HepG2 (cell line): ENCODE results near the gene TMEM220. TPM values are rescaled to one million over a fixed set of nuclear protein-coding genes. Genes with fewer than 3 reads are reported as not detected.

ENCODE experiments used
- AHR ChIP-seq: IDR thresholded peaks from 2 replicates; pipeline ENCODE4 v1.6.1; 2018; ENCODE audit warnings: missing genetic modification reagents, missing compliant biosample characterization
- ARNTL ChIP-seq: sonication (generic); formaldehyde crosslinking; IDR thresholded peaks from 2 replicates; pipeline ENCODE4 v1.4.0; 2020; ENCODE audit warnings: mild to moderate bottlenecking, missing genetic modification reagents
- CBX1 ChIP-seq: IDR thresholded peaks from one replicate; pipeline ENCODE4 v1.6.1; 2016; ENCODE audit warnings: antibody characterized with exemption, low read depth
- ELF1 ChIP-seq: sonication (generic); formaldehyde crosslinking; IDR thresholded peaks from 2 replicates; pipeline ENCODE4 v1.4.0; 2020; ENCODE audit warnings: missing genetic modification reagents
- FLYWCH1 ChIP-seq: sonication (generic); formaldehyde crosslinking; IDR thresholded peaks from 2 replicates; pipeline ENCODE4 v1.8.1; 2023; ENCODE audit warnings: mild to moderate bottlenecking, missing genetic modification reagents
- HOXD1 ChIP-seq: sonication (generic); formaldehyde crosslinking; IDR thresholded peaks from 2 replicates; pipeline ENCODE4 v1.5.0; 2020; ENCODE audit warnings: missing genetic modification reagents
- MTF1 ChIP-seq: sonication (generic); formaldehyde crosslinking; IDR thresholded peaks from 2 replicates; pipeline ENCODE4 v1.5.0; 2020; ENCODE audit warnings: missing genetic modification reagents
- NFE2 ChIP-seq: sonication (generic); formaldehyde crosslinking; IDR thresholded peaks from 2 replicates; pipeline ENCODE4 v1.4.0; 2020; ENCODE audit warnings: missing genetic modification reagents
- PHF5A ChIP-seq: IDR thresholded peaks from one replicate; pipeline ENCODE4 v1.6.1; 2018; ENCODE audit warnings: low read depth, missing genetic modification reagents; ENCODE audit not compliant: unreplicated experiment
- RNF2 ChIP-seq: fragments of 450-650 bp; conservative IDR thresholded peaks from 2 replicates; pipeline ENCODE4 v1.6.1; 2016; ENCODE audit warnings: low read depth
- SMARCC2 ChIP-seq: fragments of 450-650 bp; IDR thresholded peaks from 2 replicates; pipeline ENCODE4 v1.6.1; 2017; ENCODE audit warnings: antibody characterized with exemption, mild to moderate bottlenecking
- SP1 ChIP-seq, 2 experiments: fragments of 450-650 bp in 1 of 2; sonication (generic) in 1 of 2; formaldehyde crosslinking in 1 of 2; IDR thresholded peaks; 2 replicates each; pipeline versions ENCODE4 v1.4.0 to v1.6.1; 2016 to 2020; ENCODE audit warnings: missing genetic modification reagents in 1 of 2
- SRSF1 ChIP-seq: fragments of 200-400 bp; formaldehyde crosslinking; optimal IDR thresholded peaks from 2 replicates; pipeline ENCODE3; 2017; ENCODE audit warnings: mild to moderate bottlenecking, low read depth, low read length, moderate library complexity
- TCF7 ChIP-seq: sonication (generic); IDR thresholded peaks from 2 replicates; pipeline ENCODE4 v1.6.1; 2016; ENCODE audit warnings: antibody characterized with exemption, low read depth
- ZC3H4 ChIP-seq: sonication (generic); formaldehyde crosslinking; IDR thresholded peaks from 2 replicates; pipeline ENCODE4 v1.4.0; 2020; ENCODE audit warnings: missing genetic modification reagents, borderline replicate concordance
- ZNF232 ChIP-seq: sonication (generic); formaldehyde crosslinking; IDR thresholded peaks from 2 replicates; pipeline ENCODE4 v1.4.0; 2020; ENCODE audit warnings: missing genetic modification reagents, borderline replicate concordance
- ZNF274 ChIP-seq: sonication (generic); formaldehyde crosslinking; IDR thresholded peaks from 2 replicates; pipeline ENCODE4 v1.5.1; 2020; ENCODE audit warnings: mild to moderate bottlenecking, missing genetic modification reagents
- ZNF382 ChIP-seq: sonication (generic); formaldehyde crosslinking; IDR thresholded peaks from 2 replicates; pipeline ENCODE4 v1.5.0; 2020; ENCODE audit warnings: missing genetic modification reagents, mild to moderate bottlenecking, borderline replicate concordance
- ZNF468 ChIP-seq: sonication (generic); formaldehyde crosslinking; IDR thresholded peaks from 2 replicates; pipeline ENCODE4 v1.8.0; 2022; ENCODE audit warnings: mild to moderate bottlenecking, moderate library complexity, missing genetic modification reagents
- ZNF619 ChIP-seq: sonication (generic); formaldehyde crosslinking; IDR thresholded peaks from 2 replicates; pipeline ENCODE4 v1.4.0; 2020; ENCODE audit warnings: mild to moderate bottlenecking, missing genetic modification reagents
- ZNF746 ChIP-seq: sonication (generic); formaldehyde crosslinking; IDR thresholded peaks from 2 replicates; pipeline ENCODE4 v1.8.0; 2022; ENCODE audit warnings: mild to moderate bottlenecking, missing genetic modification reagents
- ZNF841 ChIP-seq: sonication (generic); formaldehyde crosslinking; IDR thresholded peaks from 2 replicates; pipeline ENCODE4 v1.8.1; 2023; ENCODE audit warnings: missing genetic modification reagents, borderline replicate concordance
- ZSCAN30 ChIP-seq: sonication (generic); formaldehyde crosslinking; IDR thresholded peaks from 2 replicates; pipeline ENCODE4 v1.5.0; 2020; ENCODE audit warnings: mild to moderate bottlenecking, missing genetic modification reagents
- polyA plus RNA-seq, 8 experiments: library from polyadenylated mRNA; depleted of rRNA in 3 of 8; stranded (reverse) in 7 of 8; unstranded in 1 of 8; fragments of >200 nt; fragmentation: Illumina TruSeq in 4 of 8; extraction: Trizol in 4 of 8; gene quantifications; 2 replicates each; pipeline versions ENCODE4 v1.2.1 to v1.2.3, GENCODE V29; 2011 to 2016; ENCODE audit warnings: low read depth in 4 of 8, missing spikeins in 1 of 8, mixed read lengths in 1 of 8; ENCODE audit not compliant: insufficient read depth in 1 of 8
- total RNA-seq, 5 experiments: library from RNA; depleted of rRNA; stranded (reverse); fragments of >200 nt; fragmentation: Illumina TruSeq; extraction: Trizol; gene quantifications; 2 replicates each; pipeline ENCODE4 v1.2.3, GENCODE V29; 2016; ENCODE audit warnings: low read depth in 1 of 5
- TF ChIP-seq, protein P1 (sequence below): IDR thresholded peaks from 2 replicates; pipeline ENCODE4 v1.6.1; 2016; ENCODE audit warnings: low read depth, control low read depth
- TF ChIP-seq, protein P2 (sequence below): sonication (generic); formaldehyde crosslinking; conservative IDR thresholded peaks from 2 replicates; pipeline ENCODE4 v1.8.1; 2023; ENCODE audit warnings: missing genetic modification reagents
- TF ChIP-seq, protein P3 (sequence below): sonication (generic); formaldehyde crosslinking; IDR thresholded peaks from 2 replicates; pipeline ENCODE4 v1.4.0; 2020; ENCODE audit warnings: mild to moderate bottlenecking, missing genetic modification reagents
- TF ChIP-seq, protein P4 (sequence below): IDR thresholded peaks from 2 replicates; pipeline ENCODE4 v1.6.1; 2016; ENCODE audit warnings: missing genetic modification reagents, missing compliant biosample characterization
- TF ChIP-seq, protein P5 (sequence below): IDR thresholded peaks from 2 replicates; pipeline ENCODE4 v1.6.1; 2018; ENCODE audit warnings: missing genetic modification reagents

TMEM220 gene
- total and polyA plus RNA-seq, 2 of the 13 experiments (the other 11 are each of a cell fraction or from before 2014, with no cell fraction given) = 1.3 to 2.2 TPM

DNA sequence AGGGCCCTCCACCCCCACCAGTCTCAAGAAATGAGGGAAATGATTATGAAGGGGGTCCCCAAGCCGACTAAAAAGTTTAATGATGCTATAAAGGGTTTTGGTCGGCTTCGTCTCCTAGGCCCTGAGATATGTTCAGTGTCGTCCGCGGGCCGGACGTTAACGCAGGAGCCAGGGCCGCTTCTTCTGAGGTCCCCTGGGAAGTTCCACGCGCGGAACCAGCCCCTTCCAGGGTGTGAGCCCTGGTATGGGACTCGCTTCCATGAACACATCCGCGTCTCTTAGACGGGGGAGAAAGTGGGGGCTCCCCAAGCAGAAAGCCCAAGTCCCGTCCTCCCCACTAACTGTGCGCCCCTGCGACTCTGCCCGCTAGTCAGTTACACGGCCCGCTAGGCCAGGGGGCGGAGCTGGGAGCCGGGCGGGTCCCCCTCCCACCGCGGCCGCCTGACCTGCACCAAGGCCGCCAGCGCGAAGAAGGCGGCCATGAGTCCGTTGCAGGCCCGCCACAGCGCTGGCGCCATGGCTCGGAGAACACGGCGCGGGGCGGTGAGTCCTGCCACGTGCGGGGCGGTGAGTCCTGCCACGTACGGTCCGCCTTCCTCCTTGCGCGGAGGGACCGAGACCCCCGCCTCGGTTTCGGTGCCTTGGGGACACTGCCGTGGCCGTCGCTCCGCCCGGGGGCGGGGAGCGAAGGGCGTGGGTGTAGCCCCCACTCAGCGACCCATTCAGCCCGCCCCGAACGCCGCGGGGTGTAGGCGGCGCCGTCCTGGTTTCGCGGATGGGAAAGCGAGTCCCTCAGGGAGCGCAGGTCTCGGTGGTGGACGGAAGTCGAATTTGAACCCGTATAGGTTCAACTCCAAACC, at the start of gene TMEM220 (continued):
- TF ChIP-seq FLYWCH1 (CRISPR knock-in tag) (no peak), ZNF232 (CRISPR knock-in tag) (no peak), TCF7 (no peak), CBX1 (peak; percentile 40), ELF1 (CRISPR knock-in tag) (no peak), ZNF274 (peak; percentile 89), HOXD1 (CRISPR knock-in tag) (no peak), SRSF1 (no peak), SP1 (IDR thresholded peaks at IDR 0.05) (no peak), SP1 (CRISPR knock-in tag; IDR thresholded peaks at IDR 0.05) (0 out of 2 replicates have a peak, but pooled peaks have one; percentile 27), SMARCC2 (no peak), ZC3H4 (CRISPR knock-in tag) (no peak), ZNF619 (no peak), ZNF841 (0 out of 2 replicates have a peak, but pooled peaks have one; percentile 27), NFE2 (no peak), ARNTL (CRISPR knock-in tag) (no peak), PHF5A (no peak), ZNF746 (CRISPR knock-in tag) (peak; percentile 32; the same call in 1 of the 2 replicates), RNF2 (peak; percentile 94), AHR (peak; percentile 79; the same call in 1 of the 2 replicates), MTF1 (CRISPR knock-in tag) (no peak), ZNF468 (peak; percentile 91; the same call in 1 of the 2 replicates), ZSCAN30 (CRISPR knock-in tag) (no peak), ZNF382 (CRISPR knock-in tag) (no peak)
- TF ChIP-seq, protein P1, sequence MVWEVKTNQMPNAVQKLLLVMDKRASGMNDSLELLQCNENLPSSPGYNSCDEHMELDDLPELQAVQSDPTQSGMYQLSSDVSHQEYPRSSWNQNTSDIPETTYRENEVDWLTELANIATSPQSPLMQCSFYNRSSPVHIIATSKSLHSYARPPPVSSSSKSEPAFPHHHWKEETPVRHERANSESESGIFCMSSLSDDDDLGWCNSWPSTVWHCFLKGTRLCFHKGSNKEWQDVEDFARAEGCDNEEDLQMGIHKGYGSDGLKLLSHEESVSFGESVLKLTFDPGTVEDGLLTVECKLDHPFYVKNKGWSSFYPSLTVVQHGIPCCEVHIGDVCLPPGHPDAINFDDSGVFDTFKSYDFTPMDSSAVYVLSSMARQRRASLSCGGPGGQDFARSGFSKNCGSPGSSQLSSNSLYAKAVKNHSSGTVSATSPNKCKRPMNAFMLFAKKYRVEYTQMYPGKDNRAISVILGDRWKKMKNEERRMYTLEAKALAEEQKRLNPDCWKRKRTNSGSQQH (CRISPR knock-in tag) = no peak
- TF ChIP-seq, protein P2, sequence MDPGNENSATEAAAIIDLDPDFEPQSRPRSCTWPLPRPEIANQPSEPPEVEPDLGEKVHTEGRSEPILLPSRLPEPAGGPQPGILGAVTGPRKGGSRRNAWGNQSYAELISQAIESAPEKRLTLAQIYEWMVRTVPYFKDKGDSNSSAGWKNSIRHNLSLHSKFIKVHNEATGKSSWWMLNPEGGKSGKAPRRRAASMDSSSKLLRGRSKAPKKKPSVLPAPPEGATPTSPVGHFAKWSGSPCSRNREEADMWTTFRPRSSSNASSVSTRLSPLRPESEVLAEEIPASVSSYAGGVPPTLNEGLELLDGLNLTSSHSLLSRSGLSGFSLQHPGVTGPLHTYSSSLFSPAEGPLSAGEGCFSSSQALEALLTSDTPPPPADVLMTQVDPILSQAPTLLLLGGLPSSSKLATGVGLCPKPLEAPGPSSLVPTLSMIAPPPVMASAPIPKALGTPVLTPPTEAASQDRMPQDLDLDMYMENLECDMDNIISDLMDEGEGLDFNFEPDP = no peak
- TF ChIP-seq, protein P3, sequence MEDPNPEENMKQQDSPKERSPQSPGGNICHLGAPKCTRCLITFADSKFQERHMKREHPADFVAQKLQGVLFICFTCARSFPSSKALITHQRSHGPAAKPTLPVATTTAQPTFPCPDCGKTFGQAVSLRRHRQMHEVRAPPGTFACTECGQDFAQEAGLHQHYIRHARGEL (CRISPR knock-in tag) = no peak
- TF ChIP-seq, protein P4, sequence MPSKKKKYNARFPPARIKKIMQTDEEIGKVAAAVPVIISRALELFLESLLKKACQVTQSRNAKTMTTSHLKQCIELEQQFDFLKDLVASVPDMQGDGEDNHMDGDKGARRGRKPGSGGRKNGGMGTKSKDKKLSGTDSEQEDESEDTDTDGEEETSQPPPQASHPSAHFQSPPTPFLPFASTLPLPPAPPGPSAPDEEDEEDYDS (CRISPR knock-in tag) = no peak
- TF ChIP-seq, protein P5, sequence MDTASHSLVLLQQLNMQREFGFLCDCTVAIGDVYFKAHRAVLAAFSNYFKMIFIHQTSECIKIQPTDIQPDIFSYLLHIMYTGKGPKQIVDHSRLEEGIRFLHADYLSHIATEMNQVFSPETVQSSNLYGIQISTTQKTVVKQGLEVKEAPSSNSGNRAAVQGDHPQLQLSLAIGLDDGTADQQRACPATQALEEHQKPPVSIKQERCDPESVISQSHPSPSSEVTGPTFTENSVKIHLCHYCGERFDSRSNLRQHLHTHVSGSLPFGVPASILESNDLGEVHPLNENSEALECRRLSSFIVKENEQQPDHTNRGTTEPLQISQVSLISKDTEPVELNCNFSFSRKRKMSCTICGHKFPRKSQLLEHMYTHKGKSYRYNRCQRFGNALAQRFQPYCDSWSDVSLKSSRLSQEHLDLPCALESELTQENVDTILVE (CRISPR knock-in tag) = peak; percentile 35; the same call in 1 of the 2 replicates
